HL-60/S4 treated with phorbol 12-myristate 13-acetate at 8.2 ng/mL for 4 days and 3 days (cell line): Measurements from ENCODE around the gene PIGS.
"Not testable (repeated sequence)": the region's sequence is repeated elsewhere in the genome, so short reads cannot be mapped to it uniquely, and the experiment has no call there.

Source experiments
- in situ Hi-C: fragments of 300-500 bp; cut with MboI; formaldehyde crosslinking; loops from 2 replicates; pipeline ENCODE4 v1.15.0; 2022; ENCODE audit warnings: low sequenced_read_pairs

PIGS gene

GRCh38 chr17:28579526-28579925 is 8.2 kb upstream of the PIGS start:
- in situ Hi-C loops: no loop called here

- in situ Hi-C loops: no loop called here
Observed at GRCh38 chr17:28578246-28579195, 7.2 kb upstream of the PIGS start.

- in situ Hi-C loops: no loop called here
Observed at GRCh38 chr17:28577466-28577824, 6.1 kb upstream of the PIGS start.

GRCh38 chr17:28576758-28577465 is 5.6 kb upstream of the PIGS start, which contains the start of gene ALDOC:
Gene ALDOC (minus strand): TSS chr17:28576895. CDS start chr17:28575532, 1,363 bp downstream.
- in situ Hi-C loops: no loop called here

- in situ Hi-C loops: not testable (repeated sequence)
Observed at GRCh38 chr17:28576016-28576415, 4.7 kb upstream of the PIGS start.

- in situ Hi-C loops: no loop called here
Observed at GRCh38 chr17:28575126-28575795, 3.9 kb upstream of the PIGS start.

- in situ Hi-C loops: no loop called here
Observed at GRCh38 chr17:28574526-28574925, 3.2 kb upstream of the PIGS start.

GRCh38 chr17:28573966-28574480 is 2.7 kb upstream of the PIGS start:
- in situ Hi-C loops: no loop called here

GRCh38 chr17:28573521-28573920 is 2.2 kb upstream of the PIGS start:
- in situ Hi-C loops: no loop called here

- in situ Hi-C loops: no loop called here
Observed at GRCh38 chr17:28573040-28573380, 1.7 kb upstream of the PIGS start.

GRCh38 chr17:28572259-28573039 is 1.1 kb upstream of the PIGS start:
- in situ Hi-C loops: no loop called here

- in situ Hi-C loops: no loop called here
Observed at GRCh38 chr17:28570716-28571360, 486 bp downstream of the PIGS start.

GRCh38 chr17:28569446-28569845 is 1.9 kb downstream of the PIGS start:
- in situ Hi-C loops: no loop called here

- in situ Hi-C loops: no loop called here
Observed at GRCh38 chr17:28567604-28568003, 3.7 kb downstream of the PIGS start.

GRCh38 chr17:28563475-28563874 is 7.8 kb downstream of the PIGS start:
- in situ Hi-C loops: no loop called here

- in situ Hi-C loops: no loop called here
Observed at GRCh38 chr17:28555022-28555421, 16.3 kb downstream of the PIGS start.

- in situ Hi-C loops: no loop called here
Observed at GRCh38 chr17:28554565-28554964, 16.8 kb downstream of the PIGS start.

- in situ Hi-C loops: no loop called here
Observed at GRCh38 chr17:28553000-28553505, 18.3 kb downstream of the PIGS start.

GRCh38 chr17:28552176-28552999 is 18.9 kb downstream of the PIGS start, which contains the start of gene UNC119:
Gene UNC119 (minus strand): TSS chr17:28552624. CDS start chr17:28552557, 67 bp downstream.
- in situ Hi-C loops: no loop called here
